Uterus (tissue), 4 donors: ENCODE measurements around the gene BCAS3. TPM values are rescaled to one million over a fixed set of nuclear protein-coding genes. Genes with fewer than 3 reads are reported as not detected.

Experiments
- DNase-seq, 2 donors: peaks; one replicate each; pipeline ENCODE4 v3.0.0-alpha.2; 2019 to 2020
- H3K27ac ChIP-seq, 2 donors: fragments of 200-600 bp; sonication (generic); 1 replicate in 1 of 2; 2 replicates in 1 of 2; pipeline ENCODE4 v1.5.1; 2016 to 2018
- H3K27me3 ChIP-seq, 2 donors: fragments of 200-600 bp; sonication (generic); one replicate each; pipeline ENCODE4 v1.5.1; 2018 to 2019; ENCODE audit warnings: control low read depth in 1 of 2
- H3K36me3 ChIP-seq, 2 donors: fragments of 200-600 bp; sonication (generic); one replicate each; pipeline ENCODE4 v1.5.1; 2019; ENCODE audit warnings: control low read depth in 1 of 2
- H3K4me1 ChIP-seq, 2 donors: fragments of 200-600 bp; sonication (generic); one replicate each; pipeline ENCODE4 v1.5.1; 2018 to 2019; ENCODE audit warnings: control low read depth in 1 of 2
- H3K4me3 ChIP-seq, 2 donors: fragments of 200-600 bp; sonication (generic); 1 replicate in 1 of 2; 2 replicates in 1 of 2; pipeline ENCODE4 v1.5.1; 2018 to 2019; ENCODE audit warnings: mild to moderate bottlenecking in 1 of 2
- H3K9me3 ChIP-seq, 2 donors: fragments of 200-600 bp; sonication (generic); one replicate each; pipeline ENCODE4 v1.5.1; 2019; ENCODE audit warnings: control low read depth in 1 of 2
- CTCF ChIP-seq, 4 experiments: fragments of 200-600 bp in 2 of 4; fragments of 450-650 bp in 2 of 4; sonication (generic) in 2 of 4; IDR thresholded peaks; one replicate each; pipeline ENCODE4 v1.5.1; 2016 to 2019; ENCODE audit warnings: antibody characterized with exemption in 4 of 4, mild to moderate bottlenecking in 2 of 4, moderate library complexity in 1 of 4
- POLR2A ChIP-seq, 2 donors: fragments of 450-650 bp; IDR thresholded peaks; one replicate each; pipeline ENCODE4 v1.6.1; 2016; ENCODE audit warnings: antibody characterized with exemption in 2 of 2, mild to moderate bottlenecking in 1 of 2, moderate library complexity in 1 of 2
- intact Hi-C: fragments of 100-400 bp; cut with DNase I; formaldehyde crosslinking; loops from one replicate; pipeline ENCODE4 v1.15.1; 2023; ENCODE audit warnings: low total_unique reads
- total RNA-seq, 4 donors: library from RNA; depleted of rRNA in 3 of 4; stranded (reverse); fragments of >200 nt in 3 of 4; gene quantifications; one replicate each; pipeline versions ENCODE4 v1.1.0 to v1.2.4, GENCODE V29; 2014 to 2023
- donor health status: DM: yes; HTN: yes; CAD: no.

BCAS3 gene
- total RNA-seq, 4 donors from 2014 or later, result 42.6 to 147 (median 83.7) TPM

- intact Hi-C loops, result no loop called here
- no peaks in the 10 kb centered on the region for H3K9me3 ChIP-seq
Measured at GRCh38 chr17:61422116-61422799, 744.6 kb downstream of the BCAS3 start.

GRCh38 chr17:61422869-61423268, 745.2 kb downstream of the BCAS3 start:
- Histone ChIP-seq H3K27ac (no peak overlapping the region), H3K36me3 (no peaks in the 10 kb centered on the region), H3K4me3 (no peak overlapping the region), H3K9me3 (no peaks in the 10 kb centered on the region), H3K27me3 (peaks cover 0 to 18% of the 10 kb centered on the region in 2 donors), H3K4me1 (no peaks in the 10 kb centered on the region)
- TF ChIP-seq POLR2A (IDR thresholded peaks at IDR 0.05) (no peak), CTCF (IDR thresholded peaks at IDR 0.05) (no peak)
- DNase-seq, result no peak
- intact Hi-C loops, result no loop called here

More at GRCh38 chr17:61422116-61422799, 744.6 kb downstream of the BCAS3 start:
- Histone ChIP-seq H3K4me1 (no peaks in the 10 kb centered on the region), H3K27me3 (peaks cover 0 to 18% of the 10 kb centered on the region in 2 donors), H3K27ac (no peak overlapping the region), H3K36me3 (no peaks in the 10 kb centered on the region), H3K4me3 (no peak overlapping the region)
- no peak for TF ChIP-seq POLR2A (IDR thresholded peaks at IDR 0.05)
- no peak for TF ChIP-seq CTCF (IDR thresholded peaks at IDR 0.05)
- no peak for DNase-seq

GRCh38 chr17:61423967-61424649, 746.5 kb downstream of the BCAS3 start:
- Histone ChIP-seq H3K4me1 (no peaks in the 10 kb centered on the region), H3K9me3 (no peaks in the 10 kb centered on the region), H3K27ac (no peak overlapping the region), H3K27me3 (peaks cover 0 to 18% of the 10 kb centered on the region in 2 donors), H3K4me3 (no peak overlapping the region), H3K36me3 (no peaks in the 10 kb centered on the region)
- TF ChIP-seq CTCF (IDR thresholded peaks at IDR 0.05) (no peak), POLR2A (IDR thresholded peaks at IDR 0.05) (no peak)
- intact Hi-C loops, result no loop called here
- DNase-seq, result no peak

- H3K4me3 ChIP-seq, result no peak overlapping the region
- no peaks in the 10 kb centered on the region for H3K36me3 ChIP-seq
- H3K4me1 ChIP-seq, result no peaks in the 10 kb centered on the region
- peaks cover 0 to 18% of the 10 kb centered on the region in 2 donors for H3K27me3 ChIP-seq
- TF ChIP-seq POLR2A (IDR thresholded peaks at IDR 0.05) (no peak), CTCF (IDR thresholded peaks at IDR 0.05) (no peak)
- no peak for DNase-seq
- intact Hi-C loops, result no loop called here
- no peaks in the 10 kb centered on the region for H3K9me3 ChIP-seq
- no peak overlapping the region for H3K27ac ChIP-seq
Measured at GRCh38 chr17:61425682-61426481, 748.2 kb downstream of the BCAS3 start.
